HCT116 (cell line): ENCODE data around the gene FGF1. TPM values are rescaled to one million over a fixed set of nuclear protein-coding genes. Genes with fewer than 3 reads are reported as not detected.

Experiments used
- ATAC-seq: fragments of 200-7000 bp; cut with Tn5 transposase; 2 replicates; pipeline ENCODE4 v1.9.1; 2020; ENCODE audit warnings: mild to moderate bottlenecking, moderate library complexity
- BruUV-seq: library from RNA; stranded (reverse); fragments of 400-500 nt; replicated peaks from 2 replicates; lab custom pipeline; 2021; lab: Mats Ljungman, UMichigan
- CTCF ChIA-PET: fragments of 300-600 bp; sonication (Branson Sonifier 250); formaldehyde crosslinking; loops from one replicate; lab custom pipeline; 2021; ENCODE audit warnings: antibody characterized with exemption; lab: Charles Lee
- POLR2A ChIA-PET: fragments of 300-600, 350-600 bp; sonication (Branson Sonifier 250); formaldehyde crosslinking; loops from one replicate; lab custom pipeline; 2021; ENCODE audit warnings: antibody characterized with exemption; lab: Charles Lee
- RAD21 ChIA-PET, 2 experiments: fragments of 300-600 bp; sonication (Branson Sonifier 250); formaldehyde crosslinking; loops; one replicate each; lab custom pipeline; 2023; ENCODE audit warnings: low total read pairs in 2 of 2; ENCODE audit not compliant: uncharacterized antibody in 2 of 2, unreplicated experiment in 2 of 2, low non-redundant PET in 1 of 2; lab: Charles Lee
- DNase-seq: peaks from one replicate; pipeline ENCODE4 v3.0.0-alpha.2; 2010; ENCODE audit warnings: low read depth, low spot score
- H2AFZ ChIP-seq: fragments of 200-600 bp; shearing (Covaris generic), sonication (generic); 2 replicates; pipeline ENCODE4 v1.6.1; 2017; ENCODE audit warnings: low read depth, mixed run types, mixed read lengths, antibody characterized with exemption, low read length; ENCODE audit not compliant: poor library complexity, severe bottlenecking
- H3K27ac ChIP-seq: 2 replicates; pipeline ENCODE4 v1.5.1; 2012; ENCODE audit warnings: low read depth, low read length
- H3K27me3 ChIP-seq: fragments of 200-600 bp; sonication (generic); 2 replicates; pipeline ENCODE4 v1.6.1; 2016; ENCODE audit warnings: mixed run types, low read length, mixed read lengths; ENCODE audit not compliant: insufficient read depth
- H3K36me3 ChIP-seq, 2 experiments: fragments of 200-500 bp in 1 of 2; fragments of 200-600 bp in 1 of 2; sonication (Bioruptor generic) in 1 of 2; sonication (generic) in 1 of 2; 2 replicates each; pipeline versions ENCODE4 v1.5.1 to v1.6.1; 2014 to 2016; ENCODE audit warnings: low read length in 2 of 2, inconsistent platforms in 1 of 2, mixed read lengths in 1 of 2, mixed run types in 1 of 2; ENCODE audit not compliant: insufficient read depth in 2 of 2, control insufficient read depth in 1 of 2
- H3K4me1 ChIP-seq, 2 experiments: fragments of 200-600 bp in 1 of 2; sonication (generic) in 1 of 2; 2 replicates each; pipeline versions ENCODE4 v1.5.1 to v1.6.1; 2012 to 2017; ENCODE audit warnings: low read length in 2 of 2, inconsistent platforms in 1 of 2, mild to moderate bottlenecking in 1 of 2, mixed read lengths in 1 of 2, mixed run types in 1 of 2, moderate library complexity in 1 of 2; ENCODE audit not compliant: insufficient read depth in 2 of 2, control insufficient read depth in 1 of 2
- H3K4me2 ChIP-seq: fragments of 200-600 bp; sonication (generic); 2 replicates; pipeline ENCODE4 v1.6.1; 2017; ENCODE audit warnings: mixed run types, low read length, mixed read lengths
- H3K4me3 ChIP-seq, 2 experiments: fragments of 200-600 bp in 1 of 2; sonication (generic) in 1 of 2; replicated peaks in 1 of 2; 2 replicates each; pipeline ENCODE4 v1.5.1; 2011 to 2016; ENCODE audit warnings: low read length in 2 of 2, control low read depth in 1 of 2, low read depth in 1 of 2, mild to moderate bottlenecking in 1 of 2, mixed read lengths in 1 of 2, mixed run types in 1 of 2
- H3K79me2 ChIP-seq: fragments of 200-600 bp; sonication (generic); 2 replicates; pipeline ENCODE4 v1.6.1; 2017; ENCODE audit warnings: mild to moderate bottlenecking, mixed run types, low read length, moderate library complexity, mixed read lengths; ENCODE audit not compliant: insufficient read depth
- H3K9ac ChIP-seq: fragments of 200-600 bp; sonication (generic); 2 replicates; pipeline ENCODE4 v1.6.1; 2016; ENCODE audit warnings: low read length, mixed read lengths
- H3K9me2 ChIP-seq: fragments of 200-600 bp; sonication (generic), shearing (Covaris generic); 2 replicates; pipeline ENCODE4 v1.6.1; 2017; ENCODE audit warnings: mixed run types, mild to moderate bottlenecking, moderate library complexity; ENCODE audit not compliant: insufficient read depth
- H3K9me3 ChIP-seq, 2 experiments: fragments of 200-500 bp in 1 of 2; fragments of 200-600 bp in 1 of 2; sonication (Bioruptor generic) in 1 of 2; sonication (generic) in 1 of 2; 2 replicates each; pipeline ENCODE4 v1.6.1; 2014 to 2017; ENCODE audit warnings: low read length in 2 of 2, mixed read lengths in 2 of 2, inconsistent platforms in 1 of 2, low read depth in 1 of 2, mild to moderate bottlenecking in 1 of 2, mixed run types in 1 of 2, moderate library complexity in 1 of 2; ENCODE audit not compliant: control insufficient read depth in 1 of 2, insufficient read depth in 1 of 2
- H4K20me1 ChIP-seq: fragments of 200-600 bp; sonication (generic), shearing (Covaris generic); 2 replicates; pipeline ENCODE4 v1.6.1; 2017; ENCODE audit warnings: mixed run types, mild to moderate bottlenecking, moderate library complexity; ENCODE audit not compliant: insufficient read depth
- ATF3 ChIP-seq: IDR thresholded peaks from 2 replicates; pipeline ENCODE4 v1.6.1; 2012
- CEBPB ChIP-seq: IDR thresholded peaks from 2 replicates; pipeline ENCODE4 v1.6.1; 2012; ENCODE audit warnings: low read depth
- EGR1 ChIP-seq: IDR thresholded peaks from 2 replicates; pipeline ENCODE4 v1.6.1; 2012; ENCODE audit warnings: low read depth
- EZH2phosphoT487 ChIP-seq: fragments of 200-600 bp; IDR thresholded peaks from 2 replicates; pipeline ENCODE4 v1.6.1; 2018; ENCODE audit warnings: antibody characterized with exemption, borderline replicate concordance
- MAX ChIP-seq: IDR thresholded peaks from 2 replicates; pipeline ENCODE4 v1.6.1; 2012
- POLR2A ChIP-seq: IDR thresholded peaks from 2 replicates; pipeline ENCODE4 v1.7.0; 2011; ENCODE audit warnings: borderline replicate concordance; ENCODE audit not compliant: insufficient read depth, insufficient read length; ENCODE audit errors: extremely low read depth
- RAD21 ChIP-seq: IDR thresholded peaks from 2 replicates; pipeline ENCODE4 v1.6.1; 2012; ENCODE audit warnings: low read depth, mild to moderate bottlenecking
- intact Hi-C: fragments of 100-400 bp; cut with micrococcal nuclease; formaldehyde crosslinking; loops from 2 replicates; pipeline ENCODE4 v1.10.0; 2022
- total RNA-seq: library from RNA; stranded (reverse); gene quantifications from one replicate; pipeline ENCODE4 v1.2.1, GENCODE V29; 2021; ENCODE audit not compliant: unreplicated experiment

Gene FGF1
- total RNA-seq, 1 experiment from 2014 or later: not detected

GRCh38 chr5:142609142-142609541, 76.7 kb downstream of the FGF1 start (continued):
- no peak for TF ChIP-seq CEBPB
- TF ChIP-seq RAD21: no peak
- TF ChIP-seq, all 23 proteins: peak for 0

- CTCF ChIA-PET: interaction anchor here (1.4 kb wide), 1 partner anchor 10 kb away, joined by 4 read pairs; no protein-coding TSS in a partner anchor
- POLR2A ChIA-PET: no interaction called here
- intact Hi-C loops: no loop called here
- no peaks in the 10 kb centered on the region for H3K36me3 ChIP-seq
- H3K9me2 ChIP-seq: no peaks in the 10 kb centered on the region
- BruUV-seq: no TSS peak
- no peak overlapping the region for H3K4me3 ChIP-seq
- ATAC-seq: no peak
- peaks cover under 1 to 6% of the 10 kb centered on the region in 2 experiments; a peak in 3 of 4 replicates for H3K4me1 ChIP-seq
- DNase-seq: no peak
- no peaks in the 10 kb centered on the region for H3K9me3 ChIP-seq
- RAD21 ChIA-PET: no interaction called here
- TF ChIP-seq ATF3 (no peak), MAX (no peak), EZH2phosphoT487 (no peak)
- no peaks in the 10 kb centered on the region for H3K27me3 ChIP-seq
- no peak overlapping the region for H3K27ac ChIP-seq
- H3K4me2 ChIP-seq: no peak overlapping the region
- H3K79me2 ChIP-seq: no peaks in the 10 kb centered on the region
- no peak overlapping the region for H2AFZ ChIP-seq
- no peaks in the 10 kb centered on the region for H4K20me1 ChIP-seq
- H3K9ac ChIP-seq: no peak overlapping the region
Measured at GRCh38 chr5:142608081-142608480, 77.8 kb downstream of the FGF1 start.

DNA sequence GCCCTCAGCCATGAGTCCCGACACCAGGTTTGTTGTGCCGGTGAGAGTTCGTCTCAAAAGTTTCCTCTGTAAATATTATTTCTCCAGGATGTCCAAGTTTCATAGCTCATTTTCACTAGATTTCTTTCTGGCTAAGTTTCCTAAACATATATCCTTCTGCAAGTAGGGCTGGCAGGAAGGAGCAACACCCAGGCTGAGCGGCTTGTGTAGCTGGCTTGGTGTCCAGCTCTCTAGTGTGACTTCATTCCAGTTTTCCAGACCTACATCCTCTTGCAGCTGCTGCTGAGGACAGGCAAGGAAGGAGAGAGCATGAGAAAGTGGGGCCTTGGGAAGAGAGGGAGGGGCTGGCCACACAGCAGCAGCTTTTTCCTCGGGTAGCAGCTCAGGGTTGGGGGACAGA, 80.3 kb downstream of the FGF1 start:
- intact Hi-C loops: no loop called here
- no peak for TF ChIP-seq POLR2A
- TF ChIP-seq RAD21: no peak
- TF ChIP-seq EGR1: no peak
- ATAC-seq (no peak), DNase-seq (no peak)
- Histone ChIP-seq H4K20me1 (no peaks in the 10 kb centered on the region), H3K9me2 (no peaks in the 10 kb centered on the region), H3K27ac (no peak overlapping the region), H3K27me3 (no peaks in the 10 kb centered on the region), H3K9ac (no peak overlapping the region), H3K9me3 (no peaks in the 10 kb centered on the region), H2AFZ (no peak overlapping the region), H3K36me3 (no peaks in the 10 kb centered on the region), H3K4me2 (no peak overlapping the region), H3K4me3 (no peak overlapping the region), H3K4me1 (peaks cover 9 to 29% of the 10 kb centered on the region in 2 experiments), H3K79me2 (no peaks in the 10 kb centered on the region)
- ChIA-PET CTCF (interaction anchor here (1.3 to 1.5 kb wide), 2 partner anchors 50 to 108 kb away, joined by 4 to 6 read pairs; no protein-coding TSS in a partner anchor), RAD21 (no interaction called here), POLR2A (interaction anchor here (0.8 kb wide), 1 partner anchor 248 kb away, joined by 3 read pairs; no protein-coding TSS in a partner anchor)
- BruUV-seq: no TSS peak
